ENCODE results near the gene CGNL1.

- TF ChIP-seq CTCF (IDR thresholded peaks at IDR 0.05) (no peak), POLR2A (IDR thresholded peaks at IDR 0.05) (no peak)
Observed at GRCh38 chr15:57528940-57529565, 152.7 kb downstream of the CGNL1 start.

Measured in lower leg skin (tissue), 3 donors.